Stimulated activated CD4-positive, alpha-beta T cell treated with anti-CD3 and anti-CD28 coated beads, TNF-alpha, amount 100 ng/mL, for 24 hours (primary cell): ENCODE data around the gene KITLG.
"Not testable (repeated sequence)": the region's sequence is repeated elsewhere in the genome, so short reads cannot be mapped to it uniquely, and the experiment has no call there.

Experiments
- DNase-seq, 3 experiments: peaks; one replicate each; pipeline ENCODE4 v3.0.0-alpha.2; 2020; ENCODE audit warnings: low read depth in 3 of 3

Gene KITLG

DNA sequence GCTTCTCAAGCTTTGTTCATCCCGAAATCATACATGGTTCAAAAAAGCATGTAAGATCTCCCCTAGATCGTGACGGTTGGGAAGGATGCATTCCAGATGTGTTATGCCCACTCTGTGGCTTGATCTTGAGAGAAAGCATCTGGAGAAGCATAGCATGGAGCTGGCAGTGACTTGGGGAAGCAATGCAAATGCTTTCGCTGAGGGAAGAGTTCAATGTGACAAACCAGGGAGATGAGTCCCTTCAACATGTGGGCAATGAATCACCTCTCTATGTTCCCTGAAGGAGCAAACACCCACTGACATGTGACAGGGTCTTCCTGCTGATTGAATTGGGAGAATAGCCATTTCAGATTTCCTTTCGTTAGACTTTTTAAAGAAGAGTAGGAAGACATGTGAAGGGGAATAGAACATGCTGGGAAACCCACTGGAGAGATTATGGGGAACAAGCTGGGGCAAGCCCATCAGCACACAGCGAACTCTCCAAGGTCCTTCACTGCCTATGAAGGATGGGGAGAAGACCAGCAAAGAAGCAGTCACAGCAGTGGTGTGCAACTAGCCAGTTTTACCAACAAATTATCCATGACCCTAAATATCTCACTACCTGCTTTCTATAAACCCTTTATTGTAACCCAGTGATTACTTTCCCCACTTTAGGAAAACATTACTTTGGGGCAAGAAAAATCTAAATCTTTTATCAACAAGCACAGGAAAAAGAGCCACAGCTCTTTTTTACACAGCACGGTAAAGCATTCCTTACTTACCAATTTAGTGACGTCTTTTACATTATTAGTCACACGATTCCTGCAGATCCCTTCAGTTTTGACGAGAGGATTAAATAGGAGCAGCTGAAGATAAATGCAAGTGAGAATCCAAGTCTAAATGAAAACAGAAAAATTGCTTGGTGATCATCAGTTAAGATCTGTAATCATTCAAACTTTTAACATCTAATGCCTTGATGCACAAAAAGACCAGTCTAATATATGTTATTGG is 35.0 kb downstream of the KITLG start:
- DNase-seq, result no peak

DNA sequence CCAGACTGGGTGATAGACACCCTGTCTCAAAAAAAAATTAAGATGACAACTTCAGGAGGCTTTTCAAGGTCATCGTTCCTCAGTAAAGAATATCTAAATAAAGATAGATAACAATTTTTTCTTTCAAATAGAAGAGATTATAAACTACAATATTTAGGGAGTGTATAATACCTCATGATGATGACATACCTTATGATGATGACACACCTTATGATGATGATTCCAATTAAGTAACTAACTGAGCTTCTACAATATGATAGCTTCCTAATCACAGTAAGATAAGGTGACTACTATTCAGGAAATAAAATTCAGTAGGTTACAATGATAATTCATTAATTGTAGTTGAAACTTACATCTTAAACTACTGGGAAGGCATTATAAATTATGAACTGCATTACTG is 40.4 kb downstream of the KITLG start:
- DNase-seq, result no peak

DNA sequence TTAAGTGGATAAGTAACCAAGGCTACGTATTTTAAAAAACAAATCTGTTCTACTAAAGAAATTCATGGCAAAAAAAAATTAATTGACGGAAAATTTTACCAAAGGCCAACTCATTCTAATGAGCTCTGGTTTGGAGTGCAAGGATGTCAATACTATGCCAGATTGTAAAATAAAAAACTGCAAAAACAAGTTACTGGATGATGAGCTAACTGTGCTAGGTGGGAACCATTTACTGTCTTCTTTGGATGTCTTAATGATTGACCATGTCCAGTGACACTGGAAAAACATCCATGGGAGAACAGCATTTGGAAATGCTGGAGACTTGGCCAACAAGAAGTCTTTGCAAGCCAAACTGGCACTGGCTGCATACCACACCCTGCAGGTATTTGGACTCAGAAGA is 41.6 kb downstream of the KITLG start:
- no peak for DNase-seq

DNA sequence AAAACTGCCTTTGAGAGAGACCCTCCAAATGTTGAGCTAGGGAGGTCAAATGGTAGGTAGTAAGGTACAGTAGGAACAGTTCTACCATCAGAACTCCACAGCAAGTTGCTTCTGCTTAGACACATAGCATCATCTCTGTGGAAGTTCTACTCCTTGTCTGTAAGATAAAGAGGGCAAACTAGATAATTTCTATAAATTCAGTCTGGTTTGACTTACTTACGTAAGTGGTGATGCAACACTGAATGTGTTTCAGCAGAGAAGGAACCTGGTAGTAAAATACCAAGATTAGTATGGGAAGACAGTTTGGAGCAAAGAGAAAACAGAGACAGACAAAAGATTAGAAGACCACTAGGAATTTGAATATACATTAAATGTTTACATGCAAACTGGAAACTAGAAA is 42.0 kb downstream of the KITLG start:
- DNase-seq, result no peak

DNA sequence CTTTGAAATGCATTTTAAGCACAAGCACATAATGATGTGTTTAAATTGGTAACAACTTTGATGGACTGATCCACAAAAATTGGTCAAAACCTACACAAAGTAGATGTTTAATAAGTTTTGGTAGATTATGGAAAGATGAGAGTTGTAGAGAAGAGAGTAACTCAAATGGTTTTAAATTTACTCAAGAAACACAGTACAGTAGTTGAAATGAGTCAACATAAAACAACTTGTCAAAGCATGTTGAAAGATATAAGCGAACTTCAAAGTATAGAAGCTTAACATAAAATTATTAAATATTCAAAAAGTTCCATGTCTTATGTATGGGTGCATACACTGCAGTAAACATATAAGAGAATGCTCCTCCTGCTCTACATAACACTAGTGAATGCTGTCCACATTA is 49.4 kb downstream of the KITLG start:
- no peak for DNase-seq

DNA sequence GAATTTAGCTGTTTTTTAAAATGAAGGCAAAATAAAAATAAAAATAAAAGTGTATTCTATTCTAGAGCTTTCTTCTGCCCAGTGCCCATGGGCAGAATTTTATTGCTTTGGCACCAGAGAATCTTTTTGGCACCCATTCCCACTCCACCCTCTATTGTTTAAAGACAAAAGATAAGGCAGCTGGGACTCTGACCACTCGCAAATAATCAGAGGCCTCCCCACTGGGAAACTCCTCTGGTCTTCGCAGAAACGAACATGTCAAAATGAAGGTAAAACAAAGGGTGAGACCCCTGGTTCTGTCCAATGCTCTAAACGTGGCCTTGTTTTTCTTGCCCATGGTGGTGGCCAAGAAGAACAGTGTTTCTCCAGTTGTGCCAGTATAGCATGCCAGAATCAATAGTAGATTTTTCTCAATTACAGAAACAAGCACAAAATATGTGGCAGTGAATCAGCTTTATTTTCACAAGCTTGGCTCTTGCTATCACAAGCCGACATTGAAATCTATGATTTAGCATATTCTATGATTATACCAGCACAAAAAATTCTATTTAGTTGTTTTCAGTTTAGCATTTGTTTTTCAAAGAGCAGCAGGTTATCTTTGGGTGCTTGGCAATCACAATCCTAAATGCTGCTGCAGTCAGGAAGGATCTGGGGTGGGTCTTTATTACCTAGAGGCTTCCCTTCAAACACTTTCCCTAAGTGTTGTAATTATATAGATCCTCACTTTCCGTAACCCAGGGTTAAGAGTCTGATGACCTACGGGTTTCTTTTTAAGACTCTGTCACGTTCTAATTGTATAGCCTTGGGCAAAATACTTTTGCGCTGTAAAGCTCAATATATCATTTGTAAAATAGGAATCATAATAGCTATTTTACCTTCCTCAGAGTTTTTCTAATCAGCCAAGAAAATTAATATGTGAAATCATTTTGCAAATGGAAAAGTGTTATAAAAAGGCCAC is 50.5 kb downstream of the KITLG start:
- no peak for DNase-seq

GRCh38 chr12:88522961-88523360 is 57.3 kb downstream of the KITLG start:
- no peak for DNase-seq

DNA sequence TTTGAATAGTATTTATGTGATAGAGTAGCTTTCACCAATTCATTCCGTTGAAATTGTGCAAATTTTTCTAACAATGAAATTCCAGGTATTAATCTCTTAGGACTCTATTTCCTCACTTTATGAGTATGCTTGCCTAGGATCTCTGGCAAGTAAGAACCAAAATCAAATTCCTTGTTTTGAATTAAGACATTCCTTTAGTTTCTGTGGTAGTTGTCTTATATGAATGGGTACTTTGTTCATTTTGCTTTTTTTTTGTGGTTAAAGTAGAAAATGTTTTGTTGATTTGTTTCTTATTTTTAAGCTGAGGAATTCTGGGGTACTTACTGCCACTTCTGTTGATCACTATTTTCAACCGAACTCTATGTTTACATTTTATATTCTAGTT is 59.8 kb downstream of the KITLG start:
- DNase-seq, result no peak

DNA sequence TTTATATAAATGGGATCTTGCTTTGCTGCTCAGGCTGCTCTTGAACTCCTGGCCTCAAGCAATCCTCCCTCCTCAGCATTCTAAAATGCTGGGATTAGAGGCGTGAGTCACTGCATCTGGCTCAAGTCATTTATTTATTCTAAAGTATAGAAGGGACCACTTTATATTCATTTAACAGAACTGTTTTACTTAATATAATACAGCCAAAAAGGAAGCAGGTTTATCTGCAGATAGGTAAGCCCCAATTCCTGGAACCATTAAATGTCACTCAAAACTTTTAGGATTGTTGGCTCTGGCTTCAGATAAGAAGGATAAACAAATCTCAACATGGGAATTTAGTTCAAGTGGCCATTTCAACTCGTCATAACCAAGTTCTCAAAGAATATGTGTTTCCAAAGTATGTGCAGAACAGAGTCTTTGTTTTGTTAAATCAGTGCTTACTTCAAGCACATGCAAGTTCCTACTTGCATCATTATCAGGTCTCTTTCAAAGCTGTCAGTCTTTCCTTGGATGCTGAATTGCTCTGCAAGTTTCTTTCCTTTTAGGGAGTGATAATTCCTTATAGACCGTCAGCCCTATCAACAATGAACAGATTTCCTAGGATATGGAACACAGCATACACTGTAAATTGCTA is 60.4 kb downstream of the KITLG start:
- no peak for DNase-seq

GRCh38 chr12:88518863-88519403 is 61.3 kb downstream of the KITLG start:
- no peak for DNase-seq

DNA sequence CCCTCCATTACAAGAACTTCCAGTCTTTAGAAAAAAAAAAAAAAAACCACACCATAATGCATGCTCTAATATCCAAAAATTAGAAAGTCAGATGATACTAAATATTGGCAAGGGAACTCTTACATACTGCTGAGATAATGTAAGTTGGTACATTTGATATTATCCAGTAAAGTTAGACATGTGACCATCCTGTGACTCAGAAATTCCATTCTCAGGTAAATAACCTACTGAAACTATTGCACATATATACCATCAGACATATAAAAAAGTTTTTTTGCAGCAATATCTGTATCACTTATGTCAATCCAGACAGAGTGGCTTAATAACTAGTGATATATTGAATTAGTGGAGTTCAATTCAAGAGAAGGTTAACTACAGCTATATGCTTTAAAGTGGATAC is 63.5 kb downstream of the KITLG start:
- no peak for DNase-seq

DNA sequence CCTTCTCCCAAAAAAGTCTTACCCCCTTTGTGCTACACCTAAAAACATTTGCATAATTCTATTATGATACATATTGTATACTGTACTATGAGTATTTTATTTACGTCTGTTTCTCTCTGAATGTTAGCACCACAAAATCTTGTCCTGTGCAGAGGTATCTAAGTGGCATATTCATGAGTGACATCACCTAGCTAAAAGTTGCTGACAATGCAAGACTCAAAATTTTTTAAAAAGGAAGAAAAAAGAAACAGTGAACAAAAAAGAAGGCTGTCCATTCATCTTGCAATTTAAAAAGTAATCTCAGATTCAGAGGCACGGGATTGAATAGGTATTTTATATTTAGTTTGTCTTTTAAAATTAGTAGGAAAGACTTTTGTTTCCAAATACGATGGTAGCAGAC is 69.4 kb downstream of the KITLG start:
- no peak for DNase-seq

- no peak for DNase-seq
Observed at GRCh38 chr12:88509851-88510250, 70.4 kb downstream of the KITLG start.

DNA sequence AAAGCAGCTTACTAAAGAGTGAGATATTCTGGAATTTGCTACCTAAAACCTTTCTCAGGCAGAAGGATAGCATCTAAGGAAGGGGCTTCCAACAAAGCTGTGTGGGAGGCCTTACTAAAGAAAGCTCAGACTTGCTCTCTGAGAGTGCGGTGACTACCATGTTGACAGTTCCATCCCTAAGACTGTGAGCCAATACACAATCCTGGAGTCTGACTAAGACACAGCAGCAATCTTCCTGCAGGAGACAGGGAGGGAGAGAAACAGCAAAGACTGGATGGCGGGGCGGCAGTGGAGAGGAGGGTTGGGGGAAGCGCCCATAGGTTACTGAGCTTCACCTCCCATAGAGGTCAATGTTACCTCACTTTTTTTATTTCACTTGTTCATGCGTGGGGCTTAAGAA is 70.9 kb downstream of the KITLG start:
- no peak for DNase-seq

DNA sequence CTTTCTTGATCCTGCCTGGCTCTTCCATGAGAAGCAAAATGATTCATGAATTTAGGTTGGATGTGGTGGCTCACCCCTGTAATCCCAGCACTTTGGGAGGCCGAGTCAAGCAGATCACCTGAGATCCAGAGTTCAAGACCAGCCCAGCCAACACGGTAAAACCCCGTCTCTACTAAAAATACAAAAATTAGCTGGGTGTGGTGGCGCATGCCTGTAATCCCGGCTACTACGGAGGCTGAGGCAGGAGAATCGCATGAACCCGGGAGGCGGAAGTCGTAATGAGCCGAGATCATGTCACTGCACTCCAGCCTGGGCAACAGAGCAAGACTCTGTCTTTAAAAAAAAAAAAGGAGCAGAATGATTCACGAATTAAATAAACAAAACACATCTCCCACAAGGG is 72.4 kb downstream of the KITLG start:
- DNase-seq, result not testable (repeated sequence)

- no peak for DNase-seq
Observed at GRCh38 chr12:88507270-88507669, 73.0 kb downstream of the KITLG start.

GRCh38 chr12:88505696-88506095 is 74.6 kb downstream of the KITLG start:
- no peak for DNase-seq

DNA sequence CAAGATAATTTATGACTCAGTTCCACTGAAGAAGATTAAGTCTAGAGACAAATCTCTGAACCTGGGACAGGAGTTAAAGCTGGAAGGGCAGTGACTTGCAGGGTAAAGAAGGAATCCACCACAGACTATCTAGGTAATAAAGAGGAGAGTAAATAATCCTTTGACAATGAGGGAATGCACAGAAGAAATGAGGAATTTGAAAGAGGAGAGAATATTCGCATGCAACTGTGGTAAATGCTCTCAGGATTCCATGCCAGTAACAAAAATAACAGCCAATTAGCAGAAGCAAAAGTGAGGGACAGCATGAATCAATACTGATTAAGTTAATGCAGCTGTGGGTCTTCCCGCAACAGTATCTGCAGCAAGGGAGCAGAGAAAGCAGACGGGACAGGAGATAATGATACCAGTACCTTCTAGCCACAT is 77.0 kb downstream of the KITLG start:
- no peak for DNase-seq

DNA sequence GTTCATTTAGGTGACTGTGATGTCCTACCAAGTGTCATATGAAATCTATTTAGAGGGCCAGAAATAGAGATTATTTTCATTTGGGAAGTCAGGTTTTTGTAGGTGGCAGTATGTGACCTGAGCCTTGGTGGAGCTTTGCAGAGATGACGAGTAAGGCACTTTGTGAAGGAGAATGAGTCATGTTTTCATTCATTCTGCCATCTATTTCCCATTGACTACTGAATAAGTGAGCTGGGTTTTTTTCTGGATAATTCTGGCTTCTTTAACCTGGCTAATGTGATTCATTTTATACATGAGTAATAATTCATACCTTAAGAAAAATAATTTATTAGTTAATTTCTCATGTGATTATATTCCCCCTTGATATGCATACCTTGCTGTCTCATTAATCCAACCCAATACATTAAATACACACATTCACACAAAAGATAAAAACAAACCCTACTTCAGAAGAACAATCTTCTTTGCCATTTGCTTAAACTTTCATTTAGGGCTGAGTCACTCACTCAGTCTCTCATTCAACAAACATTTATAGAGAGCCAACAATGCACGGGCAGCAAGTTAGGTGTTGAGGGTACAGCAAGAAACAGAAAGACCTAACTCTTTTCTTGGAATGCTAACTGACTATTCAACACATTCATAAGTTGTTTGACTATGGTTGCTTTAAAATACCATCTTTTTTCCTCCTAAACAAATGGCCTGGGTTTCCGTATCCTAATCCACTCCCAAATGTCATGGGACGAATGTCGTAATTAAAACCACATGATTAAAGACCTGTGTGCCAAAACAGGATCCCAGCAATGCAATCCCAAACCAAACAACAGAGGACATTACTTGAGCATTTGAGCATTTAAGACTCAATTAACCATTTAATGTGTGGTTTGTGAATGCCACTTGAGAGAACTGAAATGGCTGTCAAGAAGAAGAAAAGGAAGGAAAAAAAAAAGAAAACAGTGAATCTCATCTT is 78.0 kb downstream of the KITLG start:
- no peak for DNase-seq

GRCh38 chr12:88496891-88497371 is 83.3 kb downstream of the KITLG start:
- DNase-seq, result no peak
